ENCODE results near the gene COPS7B. TPM values are rescaled to one million over a fixed set of nuclear protein-coding genes. Genes with fewer than 3 reads are reported as not detected.
A peak's percentile ranks its signal among the peaks of the same experiment; 100 is the strongest.
"Not testable (repeated sequence)": the region's sequence is repeated elsewhere in the genome, so short reads cannot be mapped to it uniquely, and the experiment has no call there.

COPS7B gene
- 25.2 and 30.6 TPM in 2 replicates for total RNA-seq (2014; rRNA removed; shearing (Covaris generic))

DNA sequence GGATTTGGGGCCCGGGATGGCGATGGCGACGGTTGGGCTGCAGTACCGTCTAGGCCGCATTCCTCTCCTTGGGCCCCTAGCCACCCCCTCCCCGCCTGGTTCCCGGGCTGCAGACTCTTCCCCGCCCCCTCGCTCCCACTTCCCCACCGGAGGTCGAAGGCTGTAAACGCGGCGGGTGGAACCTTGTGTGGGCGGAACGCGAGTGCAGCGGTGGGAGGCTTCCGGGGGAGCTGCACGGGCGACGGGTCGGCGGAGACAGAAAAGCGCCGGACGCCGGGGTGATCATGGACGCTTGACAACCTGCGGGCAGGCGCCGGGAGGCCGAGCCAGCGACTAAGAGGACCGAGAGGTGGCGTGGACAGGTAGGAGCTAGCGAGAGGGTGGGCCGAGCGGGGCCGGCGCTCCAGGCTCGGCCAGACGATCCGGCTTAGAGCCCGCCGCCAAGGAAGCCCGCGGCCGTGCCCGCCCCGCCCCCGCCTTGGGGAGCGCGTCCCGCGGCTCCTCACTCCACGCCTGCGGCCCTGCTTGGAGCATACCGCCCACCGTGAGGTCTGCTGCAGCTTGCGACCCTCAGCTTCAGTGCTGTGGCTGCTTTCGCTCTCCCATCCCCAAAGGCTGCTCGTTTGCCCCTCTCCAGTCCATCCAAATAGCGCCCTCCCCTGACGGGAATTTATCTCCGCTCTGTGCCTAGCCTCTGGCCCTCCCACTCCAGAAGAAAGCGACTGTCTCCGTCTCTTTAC is at the start of gene COPS7B:
COPS7B (plus strand) TSS at position 269 of the 740 bp plus-strand sequence. CDS start 2,126 bp downstream, outside the sequence.
- DNase-seq (ENCODE audit: low read depth), result peak; percentile 84

- DNase-seq (ENCODE audit: low read depth), result no peak
Observed at GRCh38 chr2:231737761-231738160, 48.5 kb upstream of the COPS7B start.

- no peak for DNase-seq (ENCODE audit: low read depth)
Observed at GRCh38 chr2:231743376-231744116, 42.7 kb upstream of the COPS7B start.

- DNase-seq (ENCODE audit: low read depth), result no peak
Observed at GRCh38 chr2:231745303-231746038, 40.8 kb upstream of the COPS7B start.

DNA sequence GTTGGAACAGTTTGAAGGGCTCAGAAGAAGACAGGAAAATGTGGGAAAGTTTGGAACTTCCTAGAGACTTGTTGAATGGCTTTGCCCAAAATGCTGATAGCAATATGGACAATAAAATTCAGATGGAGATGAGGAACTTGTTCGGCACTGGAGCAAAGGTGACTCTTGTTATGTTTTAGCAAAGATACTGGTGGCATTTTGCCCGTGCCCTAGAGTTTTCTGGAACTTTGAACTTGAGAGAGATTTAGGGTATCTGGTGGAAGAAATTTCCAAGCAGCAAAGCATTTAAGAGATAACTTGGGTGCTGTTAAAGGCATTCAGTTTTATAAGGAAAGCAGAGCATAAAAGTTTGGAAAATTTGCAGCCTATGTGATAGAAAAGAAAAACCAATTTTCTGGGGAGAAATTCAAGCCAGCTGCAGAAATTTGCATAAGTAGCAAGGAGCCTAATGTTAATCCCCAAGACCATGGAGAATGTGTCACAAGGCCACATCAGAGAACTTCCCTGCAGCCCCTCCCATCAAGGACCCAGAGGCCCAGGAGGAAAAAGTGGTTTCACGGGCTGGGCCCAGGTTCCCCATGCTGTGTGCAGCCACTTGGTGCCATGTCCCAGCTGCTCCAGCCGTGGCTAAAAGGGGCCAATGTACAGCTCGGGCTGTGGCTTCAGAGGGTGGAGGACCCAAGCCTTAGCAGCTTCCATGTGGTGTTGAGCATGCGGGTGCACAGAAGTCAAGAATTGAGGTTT is 37.9 kb upstream of the COPS7B start:
- not testable (repeated sequence) for DNase-seq (ENCODE audit: low read depth)

DNA sequence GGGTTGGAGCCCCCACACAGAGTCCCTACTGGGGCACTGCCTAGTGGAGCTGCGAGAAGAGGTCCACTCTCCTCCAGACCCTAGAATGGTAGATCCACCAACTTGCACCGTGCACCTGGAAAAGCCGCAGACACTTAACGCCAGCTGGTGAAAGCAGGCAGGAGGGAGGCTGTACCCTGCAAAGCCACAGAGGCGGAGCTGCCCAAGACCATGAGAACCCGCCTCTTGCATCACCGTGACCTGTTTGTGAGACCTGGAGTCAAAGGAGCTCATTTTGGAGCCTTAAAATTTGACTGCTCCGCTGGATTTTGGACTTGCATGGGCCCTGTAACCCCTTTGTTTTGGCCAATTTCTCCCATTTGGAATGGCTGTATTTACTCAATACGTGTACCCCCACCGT is 37.2 kb upstream of the COPS7B start:
- DNase-seq (ENCODE audit: low read depth), result not testable (repeated sequence)

DNA sequence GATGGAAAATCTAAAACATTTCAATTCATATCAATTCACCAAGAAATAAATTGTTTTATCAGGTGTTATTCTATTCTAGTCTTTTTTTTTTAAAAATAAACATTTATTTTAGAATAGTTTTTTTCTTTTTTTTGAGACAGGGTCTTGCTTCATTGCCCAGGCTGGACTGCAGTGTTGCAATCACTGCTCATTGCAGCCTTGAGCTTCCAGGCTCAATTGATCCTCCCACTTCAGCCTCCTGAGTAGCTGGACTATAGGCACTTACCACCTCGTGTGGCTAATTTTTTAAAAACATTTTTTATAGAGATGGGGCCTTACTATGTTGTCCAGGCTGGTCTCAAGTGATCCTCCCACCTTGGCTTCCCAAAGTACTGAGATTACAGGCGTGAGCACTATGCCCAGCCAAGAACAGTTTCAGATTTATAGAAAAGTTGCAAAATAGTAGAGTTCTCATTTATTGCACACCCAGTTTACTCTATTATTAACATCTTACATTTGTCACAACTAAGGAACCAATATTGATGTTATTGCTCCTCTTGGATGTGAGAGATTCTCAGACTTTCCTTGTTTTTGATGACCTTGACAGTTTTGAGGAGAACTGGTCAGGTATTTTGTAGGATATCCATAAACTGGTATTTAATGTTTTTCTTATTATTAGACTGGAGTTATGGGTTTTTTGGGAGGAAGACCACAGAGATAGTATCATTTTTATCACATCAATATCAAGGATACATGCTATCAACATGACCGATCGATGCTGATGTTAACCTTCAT is 35.0 kb upstream of the COPS7B start:
- no peak for DNase-seq (ENCODE audit: low read depth)

DNA sequence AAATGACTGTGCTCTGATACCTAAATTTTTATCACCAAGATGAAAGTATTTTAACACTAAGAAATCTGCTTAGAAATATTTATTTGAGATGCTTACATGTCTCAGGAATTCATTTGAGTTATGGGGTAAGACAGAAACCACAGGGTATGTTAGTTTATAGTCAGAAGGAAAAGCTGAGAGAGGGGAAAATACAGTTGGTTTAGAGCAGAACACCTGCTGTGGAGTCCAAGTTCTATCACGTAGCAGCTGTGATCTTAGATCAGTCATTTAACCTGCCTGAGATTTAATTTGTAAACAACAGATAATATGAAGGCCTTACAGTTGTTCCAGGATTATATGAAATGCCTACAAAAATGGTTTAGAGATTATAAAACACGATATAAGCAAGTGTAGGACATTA is 34.2 kb upstream of the COPS7B start:
- no peak for DNase-seq (ENCODE audit: low read depth)

DNA sequence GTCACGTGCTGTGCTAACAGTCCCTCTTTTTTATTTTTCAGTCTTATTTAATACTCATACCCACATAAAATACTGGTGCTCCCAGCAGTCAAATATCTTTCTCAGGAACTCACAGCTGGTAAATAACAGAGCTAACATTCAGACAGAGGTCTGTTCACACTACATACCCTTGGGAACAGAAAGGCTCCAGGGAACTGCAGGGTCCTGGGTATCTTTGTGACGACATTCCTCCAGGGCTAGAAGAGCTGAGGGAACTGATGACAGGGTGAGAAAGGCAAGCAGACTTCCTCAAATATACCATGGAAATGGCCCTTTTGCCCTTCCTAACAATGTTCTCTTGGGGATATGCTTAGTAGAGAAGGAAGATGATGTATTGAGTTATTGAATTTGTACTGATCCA is 24.5 kb upstream of the COPS7B start:
- DNase-seq (ENCODE audit: low read depth), result no peak

DNA sequence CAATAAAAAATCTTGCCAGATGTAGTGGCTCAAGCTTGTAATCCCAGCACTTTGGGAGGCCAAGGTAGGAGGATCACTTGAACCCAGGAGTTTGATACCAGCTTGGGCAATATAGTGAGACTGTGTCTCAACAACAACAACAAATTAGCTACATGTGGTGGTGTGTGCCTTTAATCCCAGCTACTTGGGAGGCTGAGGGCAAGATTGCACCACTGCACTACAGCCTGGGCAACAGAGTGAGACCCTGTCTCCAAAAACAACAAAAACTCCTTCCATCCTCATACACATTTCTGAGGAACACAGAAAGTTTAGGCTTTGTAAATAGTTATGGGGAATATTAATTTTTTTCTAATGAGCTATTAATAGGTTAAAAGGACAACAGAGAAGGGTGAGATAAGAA is 22.1 kb upstream of the COPS7B start:
- DNase-seq (ENCODE audit: low read depth), result no peak

DNA sequence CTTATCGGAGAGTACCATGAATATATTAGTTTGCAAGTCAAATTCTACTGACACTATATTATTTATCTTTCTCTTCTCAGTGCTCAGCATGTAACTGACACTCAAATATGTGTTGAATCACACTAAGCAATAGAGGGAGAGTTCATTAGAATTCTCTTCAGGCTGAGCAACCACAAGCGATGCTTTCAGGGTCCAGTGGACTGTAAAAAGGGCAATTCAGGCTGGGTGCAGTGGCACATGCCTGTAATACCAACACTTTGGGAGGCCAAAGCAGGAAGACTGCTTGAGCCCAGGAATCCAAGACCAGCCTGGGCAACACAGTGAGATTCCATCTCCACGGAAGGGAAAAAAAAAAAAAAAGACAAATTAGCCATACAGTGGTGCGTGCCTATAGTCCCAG is 21.5 kb upstream of the COPS7B start:
- no peak for DNase-seq (ENCODE audit: low read depth)

DNA sequence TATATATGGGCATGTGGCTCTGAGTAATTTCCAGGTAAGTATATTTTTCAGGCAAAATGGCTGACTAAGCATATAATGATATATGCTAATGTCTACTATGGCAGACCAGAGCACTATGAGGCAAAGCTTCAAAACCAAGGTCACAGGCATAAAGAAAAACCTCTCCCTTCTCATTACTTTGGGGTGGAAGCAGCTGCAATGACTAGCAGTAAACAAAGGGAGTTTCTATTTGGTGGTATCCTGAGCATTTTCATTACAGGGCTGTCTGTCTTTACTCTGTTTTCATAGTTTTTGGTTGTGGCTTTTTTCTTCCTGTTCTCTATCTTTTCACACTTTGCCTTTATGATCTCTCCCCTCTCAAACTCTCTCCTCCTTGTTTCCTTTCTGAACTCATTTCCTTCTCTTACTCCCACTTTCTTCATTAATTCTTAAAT is 20.7 kb upstream of the COPS7B start:
- DNase-seq (ENCODE audit: low read depth), result no peak

DNA sequence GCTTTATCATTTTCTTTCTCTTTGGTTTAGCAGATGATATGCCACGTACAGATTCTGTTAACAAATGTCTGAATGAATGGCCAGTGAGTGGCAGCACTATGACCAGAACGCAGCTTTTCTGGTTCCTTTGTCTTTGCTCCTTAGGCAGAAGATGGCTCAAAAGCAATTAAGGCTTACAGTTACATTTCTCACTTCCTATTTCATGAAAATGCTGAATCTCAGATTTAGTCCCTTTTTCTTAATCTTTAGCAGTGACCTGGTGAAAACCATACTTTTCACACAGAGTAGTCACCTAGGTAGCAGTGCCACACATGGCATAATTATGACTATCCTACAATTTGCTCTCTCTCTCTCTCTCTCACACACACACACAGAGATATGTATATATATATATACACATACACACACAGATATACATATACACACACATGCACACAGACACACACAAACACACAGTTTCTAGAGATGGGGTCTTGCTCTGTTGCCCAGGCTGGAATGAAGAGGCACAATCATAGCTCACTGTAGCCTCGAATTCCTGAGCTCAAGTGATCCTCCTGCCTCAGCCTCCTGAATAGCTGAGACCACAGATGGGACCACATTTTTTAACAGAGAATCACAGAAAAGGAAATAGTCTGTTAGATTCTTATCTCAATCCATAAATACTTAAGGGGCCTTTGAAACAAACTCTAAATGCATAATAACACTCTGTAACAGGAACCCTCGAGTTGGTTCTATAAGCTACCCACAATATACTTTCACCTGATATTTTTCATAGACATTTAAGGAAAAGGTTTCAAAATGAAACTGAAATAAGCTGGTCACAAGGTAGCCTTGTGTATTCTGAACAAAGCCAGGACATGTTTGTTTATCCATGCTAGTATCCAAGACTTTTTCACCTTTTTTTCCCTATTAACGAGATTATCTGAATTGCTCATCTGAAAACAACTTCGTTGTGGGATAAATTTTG is 16.8 kb upstream of the COPS7B start:
- no peak for DNase-seq (ENCODE audit: low read depth)

GRCh38 chr2:231780123-231780908 is 5.9 kb upstream of the COPS7B start:
- peak; percentile 22 for DNase-seq (ENCODE audit: low read depth)

DNA sequence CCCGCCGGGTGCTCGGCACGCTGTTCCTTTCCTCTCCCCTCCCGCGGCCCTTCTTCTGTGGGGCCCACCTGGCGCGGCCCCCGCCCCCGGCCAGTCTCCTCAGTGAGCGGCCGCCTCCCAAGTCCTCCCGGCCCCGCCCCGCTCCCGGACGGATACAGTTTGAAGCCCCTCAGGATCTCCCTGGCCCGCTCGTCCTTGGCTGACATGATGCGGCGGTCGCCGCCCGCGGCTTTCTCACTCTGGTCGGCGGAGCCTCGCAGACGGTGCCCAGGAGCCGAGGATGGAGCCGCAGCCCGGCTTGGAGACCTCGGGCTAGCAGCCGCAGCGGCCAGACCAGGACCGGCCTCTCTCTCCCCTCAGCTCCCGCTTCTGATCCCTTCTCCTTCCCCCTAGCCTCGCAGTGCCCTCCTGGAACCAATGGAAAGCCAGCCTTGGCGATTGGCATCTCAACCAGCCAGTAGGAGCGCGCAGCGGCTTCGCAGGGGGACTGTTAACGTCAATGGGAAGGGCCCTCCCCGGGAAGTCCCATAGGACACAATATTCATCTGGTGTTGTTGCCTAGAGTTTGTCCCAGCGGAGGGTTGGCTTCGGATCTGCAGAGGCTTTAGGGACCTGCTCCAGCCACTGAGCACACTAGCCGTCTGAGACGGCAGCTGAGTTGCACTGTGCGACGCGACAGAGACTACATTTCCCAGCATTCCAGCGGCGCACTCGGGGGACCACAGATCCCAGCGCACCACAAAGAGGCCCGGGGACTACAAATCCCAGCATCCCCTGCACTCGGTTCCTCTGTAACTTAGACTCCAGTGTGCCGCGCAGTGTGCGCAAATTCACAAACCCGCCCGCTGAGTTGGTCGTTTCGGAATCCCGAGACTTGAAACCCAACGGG is 5.1 kb upstream of the COPS7B start, which contains the start of gene PDE6D:
PDE6D (minus strand) TSS at position 374 of the 889 bp plus-strand sequence; CDS start at position 206, 168 bp downstream.
- DNase-seq (ENCODE audit: low read depth), result peak; percentile 98

DNA sequence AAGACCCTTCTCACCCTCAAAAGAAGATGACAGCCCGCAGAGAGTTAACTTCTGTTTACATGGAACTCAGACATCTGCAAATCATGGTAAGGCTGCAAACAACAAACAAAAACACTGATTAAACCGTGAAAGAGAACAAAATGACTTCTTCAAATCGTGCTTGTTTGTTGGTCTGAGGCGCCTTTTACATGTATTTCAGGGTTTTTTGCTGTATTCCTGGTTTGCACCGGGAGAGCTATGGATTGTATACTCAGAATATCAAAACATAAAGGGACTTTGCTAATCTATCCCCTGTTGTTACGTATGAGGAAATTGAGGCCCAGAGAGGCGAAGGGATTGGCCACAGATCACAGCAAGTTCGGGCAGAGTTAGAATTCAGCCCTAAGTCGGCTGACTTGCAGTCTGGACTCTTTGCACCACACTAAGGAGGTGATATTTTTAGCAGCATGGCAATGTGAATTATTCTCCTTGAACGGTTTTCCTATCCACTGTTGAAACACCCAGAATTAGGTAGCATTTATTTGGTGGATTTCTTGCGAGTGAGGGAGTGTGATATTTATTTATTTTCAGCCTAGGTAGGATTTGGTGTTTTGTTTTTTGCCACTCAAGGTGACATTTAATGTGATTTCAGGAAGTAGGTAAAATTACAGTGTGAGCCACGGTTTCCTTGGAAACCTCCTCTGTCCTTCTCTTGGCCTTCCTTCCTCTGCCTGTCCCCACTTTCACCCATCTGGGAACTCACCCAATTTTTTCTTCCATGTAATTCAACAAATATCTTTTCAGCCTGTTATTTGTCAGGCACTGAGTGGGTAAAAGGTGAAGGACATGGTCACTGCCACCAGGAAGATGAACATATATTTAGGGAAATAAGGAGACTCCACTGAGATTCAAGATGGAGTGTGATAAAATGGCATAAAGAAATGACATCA is 4.2 kb upstream of the COPS7B start:
- peak; percentile 23 for DNase-seq (ENCODE audit: low read depth)

- no peak for DNase-seq (ENCODE audit: low read depth)
Observed at GRCh38 chr2:231785413-231785812, 832 bp upstream of the COPS7B start.
